HL-60/S4 treated with retinoic acid at 250 ng/mL for 4 days and 3 days (cell line): ENCODE measurements around the gene F10.

Experiments used
- in situ Hi-C: fragments of 300-500 bp; cut with MboI; formaldehyde crosslinking; loops from 2 replicates; pipeline ENCODE4 v1.7.0; 2022; ENCODE audit warnings: low sequenced_read_pairs

F10 gene

DNA sequence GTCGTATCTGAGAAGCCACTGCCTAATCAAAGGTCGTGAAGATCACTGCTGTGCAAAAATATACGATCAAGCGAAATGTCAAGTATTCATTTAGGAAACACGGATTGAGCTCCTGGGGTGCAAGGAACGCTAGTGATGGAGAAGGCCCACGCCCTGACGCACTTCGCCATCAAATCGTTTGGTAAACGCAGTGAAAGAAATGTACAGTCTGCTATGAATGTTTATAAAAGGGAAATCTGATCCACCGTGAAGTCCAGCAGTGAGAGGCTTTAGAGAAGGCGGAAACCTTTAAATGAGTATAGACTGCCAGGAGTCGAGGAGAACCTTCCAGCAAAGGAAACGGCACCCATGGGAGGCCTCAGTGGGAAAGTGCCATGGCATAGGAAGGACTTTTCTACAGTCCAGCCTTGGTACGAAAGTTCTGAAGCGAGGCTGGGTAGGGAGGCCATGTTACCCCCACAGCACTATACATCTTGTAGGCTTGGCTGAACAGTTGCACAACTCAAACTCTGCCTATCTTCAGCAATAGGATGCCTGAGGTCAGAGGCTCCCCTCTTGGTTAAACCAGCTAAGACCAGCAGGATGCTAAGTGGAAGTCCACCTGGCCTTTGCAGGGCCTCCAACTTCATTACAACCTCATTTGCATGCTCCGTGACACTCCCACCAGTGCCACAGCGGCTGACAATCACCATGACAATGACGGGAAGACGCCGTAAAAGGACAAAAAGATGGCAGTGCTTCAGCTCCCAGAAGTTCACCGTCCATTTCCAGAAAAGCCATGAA lies 65.5 kb downstream of the F10 start:
- in situ Hi-C loops: no loop called here

DNA sequence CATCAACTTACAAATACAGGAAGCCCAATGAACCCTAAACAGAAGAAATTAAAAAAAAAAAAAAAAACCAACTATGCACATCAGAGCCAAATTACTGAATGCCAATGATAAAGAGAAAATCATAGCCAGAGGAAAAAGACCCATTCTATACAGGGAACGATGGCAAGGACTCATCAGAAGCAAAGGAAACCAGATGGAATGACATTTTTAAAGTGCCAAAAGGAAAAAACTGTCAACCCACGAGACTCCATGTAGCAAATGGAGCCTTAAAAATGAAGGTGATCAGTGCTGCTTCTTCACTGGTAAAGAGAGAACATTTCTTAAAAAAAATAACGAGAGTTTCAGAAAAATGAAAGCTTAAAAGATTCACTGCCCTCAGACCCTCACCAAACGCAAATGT lies 67.6 kb downstream of the F10 start:
- in situ Hi-C loops: no loop called here

GRCh38 chr13:113192279-113192678 lies 69.7 kb downstream of the F10 start:
- in situ Hi-C loops: no loop called here

DNA sequence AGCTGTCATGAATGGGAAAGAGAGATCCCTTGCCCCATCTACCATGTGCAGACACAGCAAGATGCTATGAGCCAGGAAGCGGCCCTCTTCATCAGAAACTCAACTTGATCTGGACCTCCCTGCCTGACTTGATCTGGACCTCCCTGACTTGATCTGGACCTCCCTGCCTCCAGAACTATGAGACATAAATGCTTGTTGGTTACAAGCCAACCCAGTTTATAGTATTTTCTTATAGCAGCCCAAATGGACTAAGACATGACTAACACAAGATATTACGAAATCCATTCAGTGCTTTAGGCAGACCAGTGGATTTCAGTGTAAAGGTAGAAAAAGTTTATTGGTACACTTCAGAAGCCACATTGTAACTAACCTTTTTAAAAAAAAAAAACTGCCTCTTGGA lies 70.3 kb downstream of the F10 start:
- in situ Hi-C loops: no loop called here

DNA sequence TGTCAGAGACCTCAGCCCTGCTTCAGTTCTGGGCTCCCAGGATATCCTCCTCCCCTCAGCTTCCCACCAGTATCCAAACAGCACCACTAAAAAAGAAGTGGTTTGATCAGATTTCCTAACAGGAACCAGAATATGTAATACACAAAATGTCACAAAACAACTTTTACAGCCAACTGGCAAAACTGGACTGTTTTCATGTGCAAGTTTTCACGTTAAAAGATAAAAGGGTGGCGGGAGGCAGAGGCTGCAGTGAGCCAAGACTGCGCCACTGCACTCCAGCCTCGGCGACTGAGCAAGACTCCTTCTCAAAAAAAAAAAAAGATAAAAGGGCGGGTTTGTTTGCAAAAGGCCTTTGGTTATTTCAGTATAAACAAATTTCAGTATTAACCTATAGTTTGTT lies 72.8 kb downstream of the F10 start:
- in situ Hi-C loops: no loop called here

DNA sequence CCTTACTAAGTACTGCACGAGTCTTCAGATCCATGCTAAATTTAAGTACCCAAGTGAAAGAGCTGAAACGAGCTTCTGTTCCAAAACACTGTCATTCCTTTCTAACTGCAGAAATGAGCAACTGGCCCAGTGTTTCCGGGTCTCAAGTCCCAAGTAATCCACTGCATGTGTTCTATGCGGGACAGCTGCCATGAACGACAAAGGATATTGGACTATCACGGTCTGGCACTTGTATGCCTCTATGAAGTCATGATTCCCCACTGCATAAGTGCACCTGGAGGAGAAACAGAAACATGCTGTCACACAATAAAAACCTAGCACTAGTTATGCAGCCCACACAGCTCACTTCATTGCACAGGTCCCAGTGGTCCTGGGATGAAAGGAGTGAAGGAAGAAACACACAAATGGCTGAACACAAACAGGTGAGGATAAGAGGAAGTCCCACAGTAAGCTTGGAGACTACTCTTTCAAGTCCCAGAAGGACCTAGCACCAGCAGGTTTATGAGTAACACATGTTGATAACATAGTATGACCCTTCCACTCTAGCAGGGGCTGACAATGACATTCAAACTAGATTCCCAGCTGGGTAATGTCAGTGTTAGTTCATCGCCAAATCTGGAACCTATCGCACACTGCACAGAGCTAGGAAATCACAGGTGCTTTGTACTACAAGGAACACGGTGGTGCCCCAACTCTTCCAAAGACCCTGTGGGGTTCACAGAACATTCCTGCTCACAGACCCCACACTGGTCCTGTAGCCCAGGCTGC lies 74.6 kb downstream of the F10 start:
- in situ Hi-C loops: no loop called here
